ENCODE measurements around the gene PRKAG2. TPM values are rescaled to one million over a fixed set of nuclear protein-coding genes. Genes with fewer than 3 reads are reported as not detected.
"Not testable (repeated sequence)": the region's sequence is repeated elsewhere in the genome, so short reads cannot be mapped to it uniquely, and the experiment has no call there.

The PRKAG2 gene
- total and polyA plus RNA-seq, 2 of the 8 experiments (the other 6 are each of a cell fraction or from before 2014, with no cell fraction given) = 7.5 to 18.1 TPM

- H4K91ac ChIP-seq (replicated peaks; ENCODE audit: insufficient read length, low read length); H4K8ac ChIP-seq (ENCODE audit: extremely low read depth, insufficient read depth, low read length); H2BK120ac ChIP-seq (replicated peaks; ENCODE audit: low read depth, low read length); H3K4me1 ChIP-seq (replicated peaks in 1 of 4; ENCODE audit: control insufficient read depth in 3 of 4, insufficient read depth in 4 of 4, low read length in 3 of 4); H3K27me3 ChIP-seq (replicated peaks in 1 of 4; ENCODE audit: control insufficient read depth in 3 of 4, extremely low read depth in 1 of 4, insufficient read depth in 3 of 4, low read length in 3 of 4); H3K27ac ChIP-seq (ENCODE audit: low read depth, low read length); H3K23me2 ChIP-seq (ENCODE audit: low read depth, low read length); H3K9me3 ChIP-seq (ENCODE audit: insufficient read depth in 2 of 2, low read depth in 1 of 2, low read length in 1 of 2); H3K79me2 ChIP-seq (ENCODE audit: control insufficient read depth in 1 of 2, insufficient read depth in 2 of 2, low read length in 2 of 2); H3K36me3 ChIP-seq (ENCODE audit: control insufficient read depth in 2 of 4, insufficient read depth in 4 of 4, low read length in 3 of 4); H3K4me3 ChIP-seq (ENCODE audit: extremely low read depth in 1 of 4, insufficient read depth in 2 of 4, low read depth in 3 of 4, low read length in 4 of 4); H3K18ac ChIP-seq (ENCODE audit: extremely low read depth, low read length); H3K4ac ChIP-seq (replicated peaks; ENCODE audit: insufficient read length, low read depth, low read length); H3K56ac ChIP-seq (replicated peaks; ENCODE audit: insufficient read length, low read depth, low read length); H4K20me1 ChIP-seq (replicated peaks in 1 of 2; ENCODE audit: control insufficient read depth in 1 of 2, insufficient read depth in 2 of 2, low read length in 2 of 2); H3K79me1 ChIP-seq (ENCODE audit: low read depth, low read length); H4K5ac ChIP-seq (ENCODE audit: insufficient read length, low read depth, low read length); H2BK20ac ChIP-seq (ENCODE audit: low read length); H3K23ac ChIP-seq (ENCODE audit: insufficient read length); H2BK5ac ChIP-seq (ENCODE audit: low read depth, low read length); H3K4me2 ChIP-seq (ENCODE audit: insufficient read depth in 1 of 2, low read depth in 2 of 2, low read length in 2 of 2); H3K9ac ChIP-seq (replicated peaks in 1 of 4; ENCODE audit: extremely low read depth in 1 of 4, low read depth in 3 of 4, low read length in 3 of 4); H2BK15ac ChIP-seq (ENCODE audit: low read length); H2BK12ac ChIP-seq (ENCODE audit: low read depth, low read length); POLR2A ChIA-PET (ENCODE audit: partially characterized antibody); H2AK5ac ChIP-seq (ENCODE audit: low read depth, low read length); FAIRE-seq; H3K14ac ChIP-seq (ENCODE audit: insufficient read length); DNase-seq (ENCODE audit: low read depth in 1 of 2, low spot score in 2 of 2); H2AFZ ChIP-seq (ENCODE audit: low read length): not testable (repeated sequence)
- CTCF ChIA-PET (ENCODE audit: partially characterized antibody) = interaction anchor here (0.7 to 1.7 kb wide), 4 partner anchors 15 to 194 kb away, joined by 3 to 8 read pairs (median 3); no protein-coding TSS in a partner anchor
- TF ChIP-seq CEBPB (IDR thresholded peaks at IDR 0.05; ENCODE audit: low read depth, low read length) = 0 out of 2 replicates have a peak, but pooled peaks have one; percentile 16
- 91% methylated on average over 11 of the region's 11 CpGs; no CpG with 5 or more reads in 1 of the 2 experiments for WGBS, 2 experiments (ENCODE audit: extremely low coverage in 1 of 2, insufficient coverage in 1 of 2, insufficient read length in 1 of 2, insufficient replicate concordance in 2 of 2, low coverage in 1 of 2, low lambda C conversion rate in 2 of 2, missing lambda C conversion rate in 1 of 2)
Observed at GRCh38 chr7:151797667-151798307, 79.1 kb downstream of the PRKAG2 start.

Measured in H1 (cell line).